Measurements from ENCODE around the gene BRDT.

The BRDT gene

DNA sequence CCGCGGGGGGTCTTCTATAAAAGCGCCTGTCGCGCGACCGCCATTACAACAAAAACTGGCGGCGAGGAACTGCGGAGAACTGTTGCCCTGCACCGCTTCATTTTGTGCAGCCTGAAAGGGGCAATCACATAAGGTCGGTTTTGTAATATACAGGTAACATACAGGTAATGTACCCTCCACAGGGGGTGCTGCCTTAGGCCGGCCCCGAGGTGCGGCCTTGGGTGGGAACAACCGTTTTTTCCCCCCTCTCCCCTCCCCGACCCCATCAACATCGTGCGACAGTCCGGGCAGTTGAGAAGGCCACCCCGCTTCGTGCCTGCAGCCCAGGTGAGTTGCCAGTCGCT, at the start of gene BRDT:
BRDT (plus strand) TSS at position 46 of the 344 bp plus-strand sequence. CDS start 13,354 bp downstream, outside the sequence.
- no peak for DNase-seq

DNA sequence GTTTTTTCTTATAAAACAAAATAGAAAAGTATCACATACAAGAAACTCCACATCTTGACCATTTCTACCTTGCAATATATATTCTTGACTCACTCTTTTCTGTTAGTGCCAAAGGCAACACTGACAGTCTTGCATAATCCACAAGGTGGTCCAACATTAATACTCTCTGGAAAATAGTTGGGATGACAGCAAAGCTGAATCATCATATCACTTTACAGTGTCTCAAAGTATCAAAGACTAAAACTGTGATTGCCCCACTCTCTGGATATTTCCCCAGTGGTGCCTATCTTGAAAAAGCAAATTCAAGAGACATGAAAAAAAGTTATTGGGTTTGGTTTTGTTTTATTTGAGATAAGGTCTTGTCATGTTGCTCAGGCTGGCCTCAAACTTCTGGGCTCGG, 48.6 kb upstream of the BRDT start:
- DNase-seq = no peak

DNA sequence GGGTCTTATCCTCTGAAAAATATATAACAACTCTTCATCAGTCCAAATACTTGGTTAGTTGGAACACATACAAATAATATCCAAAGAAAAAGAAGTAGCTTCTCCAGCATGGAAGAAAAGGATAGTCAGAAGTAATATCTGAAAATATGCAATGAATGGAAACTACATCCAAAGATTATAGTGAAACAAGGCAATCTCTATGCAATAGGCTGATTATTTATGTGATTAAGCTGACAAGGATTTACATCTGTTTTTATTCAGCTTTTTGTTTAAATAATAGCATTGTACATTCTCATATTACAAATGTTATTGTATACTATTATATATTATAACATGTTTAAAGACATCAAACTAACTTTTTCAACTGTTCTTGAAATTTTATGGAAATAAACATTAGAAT, 48.0 kb upstream of the BRDT start:
- no peak for DNase-seq

DNA sequence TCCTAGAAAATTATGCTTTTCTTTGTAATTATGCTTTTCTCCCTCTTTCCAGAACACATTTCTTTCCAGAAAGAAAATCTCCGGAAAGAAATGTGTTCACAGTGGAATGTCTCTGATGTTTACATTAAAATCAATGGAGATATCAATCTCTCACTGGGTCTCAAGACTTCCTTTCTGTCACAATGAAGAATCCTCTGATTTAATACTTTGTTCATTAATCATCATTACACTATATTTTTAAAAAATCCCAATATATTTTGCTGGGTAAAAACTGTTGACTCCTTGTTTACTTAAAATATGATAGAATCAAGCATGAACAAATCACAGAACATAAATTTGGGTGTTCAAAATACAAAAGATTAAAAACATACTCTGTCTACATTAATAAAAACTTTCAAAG, 36.9 kb upstream of the BRDT start:
- DNase-seq = no peak

DNA sequence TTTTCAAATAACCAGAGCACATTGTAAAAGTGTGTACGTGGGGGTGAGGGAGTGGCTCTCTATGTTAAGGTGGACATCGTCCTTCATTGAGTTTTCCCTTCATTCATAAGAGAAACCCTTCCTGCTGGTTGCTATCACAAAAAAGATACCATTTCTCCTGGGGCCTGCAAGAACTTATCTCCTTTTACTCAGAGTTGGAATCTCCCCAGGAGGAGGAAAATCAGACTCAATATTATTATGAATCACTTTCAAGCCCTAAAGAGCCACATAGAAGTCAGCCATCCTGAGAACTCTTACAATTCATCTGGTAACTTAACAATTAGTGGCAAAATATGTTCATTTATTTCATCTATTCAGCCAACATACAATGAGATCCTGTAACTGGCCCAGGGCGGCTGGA, 36.2 kb upstream of the BRDT start:
- DNase-seq = no peak

DNA sequence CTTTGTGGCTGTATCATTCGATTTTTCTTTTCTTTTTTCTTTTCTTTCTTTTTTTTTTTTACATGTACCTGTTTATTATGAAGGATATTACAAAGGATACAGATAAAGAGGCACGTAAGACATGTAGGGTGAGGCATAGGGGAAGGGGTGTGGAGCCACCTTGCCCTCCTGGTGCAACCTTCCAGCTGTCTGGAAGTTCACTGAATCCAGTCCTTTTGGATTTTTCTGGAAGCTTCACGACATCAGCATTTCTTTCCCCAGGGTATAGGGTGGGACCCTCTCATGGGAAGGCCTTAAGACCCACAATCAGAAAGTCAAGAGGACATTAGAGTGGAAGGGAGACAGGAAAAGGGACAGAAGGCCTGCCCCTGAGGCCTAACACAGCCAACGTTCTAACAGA, 33.2 kb upstream of the BRDT start:
- DNase-seq = no peak

DNA sequence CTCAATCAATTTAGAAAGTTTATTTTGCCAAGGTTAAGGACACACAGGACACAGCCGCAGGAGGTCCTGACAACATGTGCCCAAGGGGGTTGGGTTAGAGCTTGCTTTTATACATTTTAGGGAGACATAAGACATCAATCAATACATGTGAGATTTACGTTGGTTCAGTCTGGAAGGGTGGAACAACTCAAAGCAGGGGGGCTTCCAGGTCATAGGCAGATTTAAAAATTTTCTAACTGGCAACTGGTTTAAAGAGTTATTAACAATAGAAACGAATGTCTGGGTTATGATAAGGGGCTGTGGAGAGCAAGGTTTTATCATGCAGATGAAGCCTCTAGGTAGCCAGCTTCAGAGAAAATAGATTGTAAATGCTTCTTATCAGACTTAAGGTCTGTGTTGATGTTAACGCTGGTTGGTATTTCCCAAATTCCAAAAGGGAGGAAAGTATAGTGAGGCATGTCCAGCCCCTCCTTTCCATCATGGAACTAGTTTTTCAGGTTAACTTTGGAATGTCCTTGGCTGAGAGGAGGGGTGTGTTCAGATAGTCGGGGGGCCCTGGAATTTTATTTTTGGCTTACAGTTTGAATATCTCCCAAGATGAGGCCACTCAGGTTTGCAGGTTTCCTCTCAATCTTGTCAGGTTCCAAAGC, 32.3 kb upstream of the BRDT start:
- DNase-seq = no peak

DNA sequence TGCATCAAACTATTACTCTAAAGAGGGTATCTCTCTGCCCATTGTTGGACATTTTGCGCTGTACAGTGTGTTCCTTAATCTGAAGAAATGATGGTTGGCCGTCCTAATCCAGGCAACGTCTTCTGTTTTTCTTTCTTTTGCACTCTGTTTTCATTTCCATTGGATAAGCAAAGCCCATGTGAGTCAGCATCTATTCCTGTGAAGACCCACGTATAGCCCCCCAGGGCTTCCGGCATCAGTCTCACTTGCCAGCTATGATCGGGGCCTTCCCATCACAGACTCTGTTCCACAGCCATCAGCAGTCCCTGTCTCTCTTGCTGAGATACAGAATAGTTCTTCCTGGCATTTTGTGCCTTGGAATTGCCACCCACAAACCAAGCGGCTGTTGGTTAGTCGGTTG, 29.2 kb upstream of the BRDT start:
- DNase-seq = no peak

DNA sequence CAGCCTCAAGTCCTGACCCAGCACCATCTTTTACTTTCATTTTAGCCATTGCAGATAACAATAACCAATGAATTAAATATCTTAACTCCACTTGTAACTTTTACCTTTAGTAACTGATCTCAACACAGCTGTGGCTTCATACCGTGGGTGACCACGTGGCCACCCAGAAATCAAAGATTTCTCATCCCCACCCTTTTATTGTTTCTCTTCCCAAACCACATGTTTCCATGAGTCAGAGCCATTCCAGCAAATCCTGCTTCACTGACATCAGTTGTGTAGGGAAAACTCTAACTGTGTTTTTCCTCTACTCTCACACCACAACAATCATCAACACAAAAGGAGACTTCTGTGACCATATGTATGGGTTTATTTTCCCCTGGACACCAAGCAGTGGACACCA, 25.1 kb upstream of the BRDT start:
- no peak for DNase-seq

DNA sequence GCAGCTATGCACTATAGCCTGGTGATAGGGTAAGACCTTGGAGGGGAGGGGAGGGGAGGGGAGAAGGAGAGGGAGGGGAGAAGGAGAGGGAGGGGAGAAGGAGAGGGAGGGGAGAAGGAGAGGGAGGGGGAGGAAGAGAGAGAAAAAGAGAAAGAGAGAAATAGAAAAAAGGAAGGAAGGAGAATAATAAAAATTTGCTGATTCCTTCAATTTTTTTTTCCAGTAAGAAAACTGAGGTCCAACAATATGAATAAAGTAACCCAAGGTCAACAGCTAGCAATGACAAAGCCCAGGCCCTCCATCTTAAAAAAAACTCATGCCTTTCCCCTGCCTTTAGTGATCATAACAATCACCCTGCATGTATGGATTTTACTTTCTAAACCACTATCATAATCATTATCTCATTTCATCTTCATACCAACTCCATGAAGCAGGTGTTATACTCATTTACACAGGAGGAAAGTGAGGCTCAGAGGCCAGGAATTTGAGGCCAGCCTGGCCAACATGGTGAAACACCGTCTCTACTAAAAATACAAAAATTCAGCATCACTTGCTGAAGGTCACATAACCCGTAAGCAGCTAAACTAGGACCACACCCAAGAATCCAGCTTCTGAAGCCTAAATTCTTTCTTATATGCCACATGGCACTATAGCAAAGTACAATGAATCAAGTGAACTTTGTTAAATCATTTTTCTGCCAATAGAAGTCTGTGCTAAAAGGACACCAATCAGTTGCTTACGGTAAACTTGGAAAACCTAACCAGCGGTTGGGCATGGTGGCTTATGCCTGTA, 23.4 kb upstream of the BRDT start:
- DNase-seq = no peak

DNA sequence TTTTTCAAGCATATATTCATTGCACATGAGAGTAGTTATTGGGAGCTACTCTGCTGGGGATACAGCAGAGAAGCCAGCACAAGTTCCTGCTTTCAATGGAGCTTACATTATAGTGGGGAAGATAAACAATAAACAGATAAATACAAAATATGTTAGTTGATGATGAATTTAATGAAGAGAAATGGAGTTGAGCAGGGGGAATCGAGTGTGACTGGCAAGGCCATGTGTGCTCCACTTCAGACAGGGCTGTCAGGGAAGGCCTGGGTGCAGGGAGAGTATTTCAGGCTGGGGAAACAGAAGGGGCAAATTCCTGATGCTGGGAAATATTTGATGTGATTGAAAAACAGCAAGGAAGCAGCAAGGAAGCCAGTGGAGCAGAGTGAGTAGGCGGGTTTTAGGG, 21.2 kb upstream of the BRDT start:
- no peak for DNase-seq

DNA sequence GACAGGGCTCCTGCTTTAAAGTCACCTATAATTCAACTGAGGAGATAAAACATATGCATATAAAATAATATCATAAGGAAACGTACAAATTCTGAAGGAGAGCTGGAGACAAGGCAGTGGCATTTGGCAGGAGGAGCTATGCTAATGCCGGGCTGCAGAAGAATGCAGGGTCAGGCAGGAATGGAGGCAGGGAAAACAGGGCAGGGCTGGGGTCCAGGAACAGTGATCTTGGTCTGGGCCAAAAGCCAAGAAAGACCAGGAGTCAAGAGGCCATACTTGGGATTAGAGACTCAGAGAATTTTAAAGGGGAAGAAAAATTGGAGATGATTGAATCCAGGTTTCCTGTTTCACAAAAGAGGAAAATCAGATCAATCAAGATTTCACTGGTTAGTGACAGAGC, 20.0 kb upstream of the BRDT start:
- DNase-seq = no peak

DNA sequence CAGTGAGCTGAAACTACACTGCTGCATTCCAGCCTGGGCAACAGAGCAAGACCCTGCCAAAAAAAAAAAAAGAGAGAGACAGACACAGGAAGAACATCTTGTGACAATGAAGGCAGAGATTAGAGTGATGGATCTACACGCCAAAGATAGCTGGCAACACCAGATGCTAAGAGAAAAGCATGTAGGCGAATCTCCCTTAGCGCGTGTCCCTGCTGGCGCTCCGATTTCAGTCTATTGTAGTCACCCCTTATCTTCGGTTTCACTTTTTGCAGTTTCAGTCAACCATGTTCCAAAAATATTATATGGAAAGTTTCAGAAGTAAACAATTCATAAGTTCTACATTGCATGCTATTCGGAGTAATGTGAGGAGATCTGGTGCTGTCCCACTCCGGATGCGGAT, 11.6 kb upstream of the BRDT start:
- DNase-seq = no peak

DNA sequence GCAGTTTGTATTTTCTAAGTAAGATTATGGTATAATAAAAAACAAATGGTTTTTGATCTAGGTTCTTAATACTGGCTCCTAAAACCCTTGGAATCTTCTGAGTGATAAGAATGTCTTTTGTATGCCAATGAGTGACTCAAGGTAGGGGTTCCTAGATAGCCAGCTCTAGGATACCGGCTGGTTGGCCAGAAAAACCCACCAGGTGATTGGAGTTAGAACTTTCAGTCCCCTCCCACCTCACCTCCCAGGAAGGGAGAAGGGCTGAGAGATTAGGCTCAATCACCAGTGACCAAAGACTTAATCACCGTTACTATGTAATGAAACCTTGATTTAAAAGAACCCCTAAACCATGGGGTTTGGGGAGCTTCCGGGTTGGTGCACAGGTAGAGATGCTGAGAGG, 8.7 kb upstream of the BRDT start:
- DNase-seq = no peak

DNA sequence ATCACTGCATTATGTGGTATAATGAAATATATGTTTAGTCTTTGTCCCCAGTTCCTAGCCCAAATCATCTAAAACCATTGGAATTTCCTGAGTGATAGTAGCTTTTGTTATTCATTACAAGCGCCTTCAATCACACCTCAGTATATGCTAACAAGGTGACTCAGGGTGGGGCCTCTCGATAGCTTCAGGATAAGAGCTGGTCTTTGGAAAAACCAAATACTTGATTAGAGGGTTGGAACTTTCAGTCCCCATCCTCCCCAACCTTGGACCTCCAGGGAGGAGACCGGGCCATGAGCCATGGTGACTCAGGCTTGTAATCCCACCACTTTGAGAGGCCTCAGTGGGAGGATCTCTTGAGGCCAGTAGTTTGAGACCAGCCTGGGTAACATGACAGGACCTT, 5.1 kb upstream of the BRDT start:
- no peak for DNase-seq

DNA sequence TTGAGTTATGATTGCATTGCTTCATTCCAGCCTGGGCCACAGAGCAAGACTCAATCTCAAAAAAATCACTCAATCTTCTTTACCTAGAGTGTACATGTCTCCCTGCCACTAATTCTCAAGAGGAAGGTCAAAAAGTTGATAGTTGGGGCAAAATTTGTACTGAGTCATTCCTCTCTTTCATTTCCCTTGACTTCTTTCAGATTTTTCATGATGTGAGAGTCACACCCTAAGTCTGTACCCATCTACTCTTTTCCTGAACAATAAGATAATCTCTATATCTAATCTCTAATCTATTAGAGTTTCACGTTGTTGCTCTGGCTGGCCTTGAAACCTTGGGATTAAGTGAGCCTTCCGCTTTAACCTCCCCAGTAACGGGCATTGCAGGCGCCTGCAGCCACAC, 1.1 kb upstream of the BRDT start:
- no peak for DNase-seq

DNA sequence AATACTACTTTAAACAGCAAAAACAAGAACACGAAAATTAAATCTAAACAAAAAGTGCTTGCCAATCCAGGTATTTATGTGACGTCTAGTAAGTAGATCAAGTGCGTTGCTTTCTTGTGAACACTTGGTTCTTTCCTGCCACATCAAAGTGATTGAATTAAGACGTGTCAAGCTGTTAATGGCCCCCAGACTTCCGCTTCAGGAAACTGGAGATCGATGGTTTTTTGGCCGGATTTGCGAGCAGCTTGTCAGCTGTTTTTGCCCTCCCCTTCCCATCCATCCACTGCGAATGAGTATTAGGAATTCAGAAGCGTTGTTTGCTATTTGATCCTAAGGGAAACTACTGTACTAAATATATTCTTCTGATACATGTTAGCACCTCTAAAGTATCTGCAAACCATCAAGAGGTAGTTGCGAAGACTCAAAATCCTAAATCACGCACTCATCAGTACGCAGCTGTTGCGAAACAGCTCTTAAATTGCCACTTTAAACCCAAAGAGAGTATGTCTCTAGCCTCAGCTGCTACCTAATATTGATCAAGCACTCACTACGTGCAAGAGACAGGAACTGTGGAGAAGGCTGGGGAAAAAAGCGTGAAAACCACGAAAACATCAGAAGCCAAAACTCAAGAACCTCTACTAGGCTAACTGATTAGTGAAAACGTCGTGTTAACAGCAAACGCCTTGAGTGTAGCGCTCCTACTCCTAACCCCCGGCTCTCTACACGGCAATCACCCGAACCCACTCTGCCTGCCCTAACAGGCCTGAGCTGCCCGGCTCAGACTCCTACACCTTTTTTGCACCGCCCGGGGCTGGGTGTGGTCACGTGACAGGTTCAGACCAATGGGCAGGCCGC, 473 bp upstream of the BRDT start:
- no peak for DNase-seq

DNA sequence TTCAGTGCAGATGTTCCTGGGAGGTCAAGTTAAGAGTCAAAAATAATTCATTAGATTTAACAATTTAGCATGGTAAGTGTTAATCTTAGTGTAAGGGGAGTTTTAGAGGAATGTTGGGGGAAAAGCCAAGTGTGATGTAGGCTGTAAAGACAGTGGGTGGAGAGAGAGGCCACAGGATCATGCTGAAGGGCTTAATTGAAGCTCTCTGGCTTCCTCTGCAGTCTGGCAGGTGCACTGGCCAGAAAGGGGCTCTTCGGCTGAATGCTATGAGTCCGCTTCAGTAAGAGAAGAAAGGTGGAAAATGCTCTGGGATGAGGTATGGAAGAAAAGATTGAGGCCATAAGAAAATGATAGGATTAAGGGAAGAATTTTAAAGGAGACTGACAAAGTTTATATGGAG, 3.0 kb downstream of the BRDT start:
- no peak for DNase-seq

DNA sequence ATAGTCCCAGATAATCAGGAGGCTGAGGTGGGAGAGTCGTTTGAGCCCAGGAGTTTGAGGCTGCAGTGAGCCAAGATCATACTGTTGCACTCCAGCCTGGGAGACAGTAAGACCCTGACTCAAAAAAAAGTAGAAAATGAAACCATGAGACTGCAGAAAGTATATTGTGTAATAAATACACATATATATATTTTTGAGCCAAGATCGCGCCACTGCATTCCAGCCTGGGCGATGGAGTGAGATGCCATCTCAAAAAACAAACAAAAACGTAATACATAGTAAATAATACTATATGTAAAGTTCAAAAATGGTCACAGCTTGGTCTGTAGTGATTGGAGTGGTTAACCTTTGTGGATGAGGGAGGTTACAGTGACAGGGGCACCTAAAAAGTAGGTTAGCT, 9.7 kb downstream of the BRDT start:
- no peak for DNase-seq

DNA sequence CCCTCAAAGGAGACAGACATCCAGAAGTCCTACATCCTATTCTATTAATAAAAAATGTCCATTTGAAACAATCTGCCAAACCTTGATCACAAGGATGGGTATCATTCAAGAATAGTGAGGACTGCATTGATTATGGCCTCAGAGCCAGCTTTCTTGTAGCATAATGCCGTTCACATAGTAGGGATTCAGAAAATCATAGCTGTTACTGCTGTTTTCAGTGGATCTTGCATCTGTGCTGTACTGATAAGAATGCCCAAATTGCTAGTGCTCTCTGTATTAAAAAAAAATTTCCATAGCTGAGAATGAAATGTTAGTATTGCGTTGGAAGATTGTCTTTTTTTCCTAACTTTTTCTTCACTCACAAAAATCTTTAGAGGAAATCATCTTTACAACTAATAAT, 19.1 kb downstream of the BRDT start:
- DNase-seq = no peak

DNA sequence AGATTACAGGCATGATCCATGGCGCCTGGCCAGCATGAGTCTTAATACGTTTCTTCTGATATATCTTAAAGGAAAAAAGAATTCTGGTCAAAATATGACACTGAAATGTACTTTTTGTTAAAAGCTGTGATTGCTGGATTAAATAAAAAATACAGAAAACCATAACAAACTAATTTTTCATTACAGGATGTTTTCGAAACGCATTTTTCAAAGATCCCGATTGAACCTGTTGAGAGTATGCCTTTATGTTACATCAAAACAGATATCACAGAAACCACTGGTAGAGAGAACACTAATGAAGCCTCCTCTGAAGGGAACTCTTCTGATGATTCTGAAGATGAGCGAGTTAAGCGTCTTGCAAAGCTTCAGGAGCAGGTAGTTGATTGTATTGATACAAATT, 30.2 kb downstream of the BRDT start:
- no peak for DNase-seq

DNA sequence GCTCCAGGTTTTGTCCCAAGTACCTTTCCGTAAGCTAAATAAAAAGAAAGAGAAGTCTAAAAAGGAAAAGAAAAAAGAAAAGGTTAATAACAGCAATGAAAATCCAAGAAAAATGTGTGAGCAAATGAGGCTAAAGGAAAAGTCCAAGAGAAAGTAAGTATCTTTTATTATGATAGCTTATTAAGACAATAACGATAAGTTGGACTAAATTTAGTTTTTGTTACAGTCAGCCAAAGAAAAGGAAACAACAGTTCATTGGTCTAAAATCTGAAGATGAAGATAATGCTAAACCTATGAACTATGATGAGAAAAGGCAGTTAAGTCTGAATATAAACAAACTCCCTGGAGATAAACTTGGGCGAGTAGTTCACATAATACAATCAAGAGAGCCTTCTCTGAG, 31.5 kb downstream of the BRDT start:
- no peak for DNase-seq

DNA sequence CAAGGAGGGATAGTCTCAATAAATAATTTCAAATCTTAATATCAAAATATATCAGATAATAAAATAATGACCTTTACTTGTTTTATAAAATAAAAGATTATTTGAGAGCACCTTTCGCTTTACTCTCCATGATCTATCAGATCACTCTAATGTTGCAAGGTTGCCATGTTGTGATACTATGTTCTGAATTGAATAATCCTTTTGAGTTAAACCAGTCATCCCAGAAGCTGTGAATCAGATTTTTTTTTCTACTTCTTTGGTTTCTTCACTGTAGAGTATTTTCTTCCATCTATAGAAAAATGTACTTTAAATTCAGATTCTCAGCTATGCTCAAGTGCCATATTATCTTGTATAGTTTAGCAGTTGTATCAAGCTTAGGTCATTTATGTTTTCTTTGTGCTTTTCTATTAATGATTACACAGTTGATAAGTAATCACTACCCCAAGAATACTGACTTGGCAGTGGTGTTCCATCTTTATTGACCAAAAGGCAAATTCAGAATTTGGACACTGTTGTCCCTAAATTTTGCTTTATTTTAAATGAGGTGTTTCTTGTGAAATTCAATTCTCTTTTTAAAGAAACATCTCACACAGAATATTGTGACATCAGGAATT, 32.9 kb downstream of the BRDT start:
- no peak for DNase-seq

DNA sequence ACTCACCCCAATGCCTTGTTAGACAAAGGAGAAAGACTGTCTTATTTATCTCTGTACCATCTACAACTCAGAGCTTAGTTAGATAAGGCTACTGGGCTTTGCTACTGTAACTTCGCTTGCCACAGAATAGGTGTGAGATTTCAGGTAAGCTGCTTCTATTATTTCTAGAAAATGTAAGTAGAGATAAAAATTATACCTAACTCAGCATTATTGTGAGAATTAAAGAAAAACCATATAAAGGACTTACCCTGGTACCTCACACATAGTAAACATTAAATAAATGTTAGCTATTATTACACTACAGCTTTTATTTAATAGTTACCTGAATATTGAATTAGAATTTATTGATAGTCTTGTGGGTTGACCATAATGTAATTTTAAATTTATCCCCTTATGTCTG, 44.1 kb downstream of the BRDT start:
- DNase-seq = no peak

All from NCI-H1092 (cell line).